SU-DHL-6 (cell line): Measurements from ENCODE around the gene CPVL.

Source experiments
- CTCF ChIP-seq: fragments of 200-600 bp; sonication (generic); IDR thresholded peaks from one replicate; pipeline ENCODE4 v1.5.1; 2017; ENCODE audit warnings: antibody characterized with exemption, mild to moderate bottlenecking, low read length, moderate library complexity; ENCODE audit not compliant: insufficient read depth, poor library complexity, severe bottlenecking
- EZH2phosphoT487 ChIP-seq: fragments of 200-600 bp; sonication (generic), shearing (Covaris generic); conservative IDR thresholded peaks from 2 replicates; pipeline ENCODE4 v1.6.1; 2018; ENCODE audit warnings: mild to moderate bottlenecking, antibody characterized with exemption, low read length, moderate library complexity, mixed read lengths

GRCh38 chr7:29035044-29035740 lies 111.1 kb downstream of the CPVL start:
- TF ChIP-seq EZH2phosphoT487 (no peak), CTCF (no peak)
